HL-60 (cell line): Measurements from ENCODE around the gene MRTFA.

ENCODE experiments used
- DNase-seq, 2 experiments: peaks; one replicate each; pipeline ENCODE4 v3.0.0-alpha.2; 2010 to 2020; ENCODE audit warnings: low read depth in 1 of 2, low spot score in 1 of 2
- H3K27ac ChIP-seq: fragments of 250-450 bp; sonication (Bioruptor Pico); replicated peaks from 2 replicates; pipeline ENCODE4 v1.5.1; 2020; ENCODE audit warnings: mild to moderate bottlenecking, moderate library complexity
- H3K27me3 ChIP-seq: fragments of 250-450 bp; sonication (Bioruptor Pico); 2 replicates; pipeline ENCODE4 v1.5.1; 2021; ENCODE audit warnings: mild to moderate bottlenecking, moderate library complexity; ENCODE audit not compliant: insufficient read depth, poor library complexity, severe bottlenecking
- H3K4me3 ChIP-seq: replicated peaks from 2 replicates; pipeline ENCODE4 v1.5.1; 2011; ENCODE audit warnings: mild to moderate bottlenecking, control low read depth, low read length; ENCODE audit not compliant: insufficient read depth
- CTCF ChIP-seq: IDR thresholded peaks from one replicate; pipeline ENCODE4 v1.5.1; 2011; ENCODE audit warnings: low read length, control low read depth, inconsistent platforms; ENCODE audit not compliant: insufficient read depth
- GABPA ChIP-seq: IDR thresholded peaks from 2 replicates; pipeline ENCODE4 v1.6.1; 2012; ENCODE audit warnings: low read depth
- POLR2AphosphoS5 ChIP-seq: IDR thresholded peaks from 2 replicates; pipeline ENCODE4 v1.6.1; 2012; ENCODE audit warnings: low read depth
- REST ChIP-seq: IDR thresholded peaks from 2 replicates; pipeline ENCODE4 v1.6.1; 2012; ENCODE audit warnings: low read depth; ENCODE audit not compliant: insufficient replicate concordance
- SPI1 ChIP-seq: IDR thresholded peaks from 2 replicates; pipeline ENCODE4 v1.6.1; 2012; ENCODE audit warnings: low read depth, mild to moderate bottlenecking, borderline replicate concordance

Gene MRTFA

GRCh38 chr22:40452730-40453487 lies 183.6 kb downstream of the MRTFA start:
- TF ChIP-seq SPI1 (no peak), GABPA (no peak)
- no peak for DNase-seq
- Histone ChIP-seq H3K27me3 (no peaks in the 10 kb centered on the region), H3K27ac (no peak overlapping the region), H3K4me3 (no peak overlapping the region)

GRCh38 chr22:40451210-40451609 lies 185.3 kb downstream of the MRTFA start:
- Histone ChIP-seq H3K27me3 (no peaks in the 10 kb centered on the region), H3K4me3 (no peak overlapping the region), H3K27ac (no peak overlapping the region)
- DNase-seq = no peak
- TF ChIP-seq REST = no peak
- TF ChIP-seq GABPA = no peak
- no peak for TF ChIP-seq SPI1
- TF ChIP-seq POLR2AphosphoS5 = no peak
- TF ChIP-seq CTCF = no peak

GRCh38 chr22:40450616-40451015 lies 185.9 kb downstream of the MRTFA start:
- no peak overlapping the region for H3K27ac ChIP-seq
- DNase-seq = no peak
- no peak for TF ChIP-seq REST
- no peak for TF ChIP-seq POLR2AphosphoS5
- no peak for TF ChIP-seq CTCF
- TF ChIP-seq SPI1 = no peak
- no peak for TF ChIP-seq GABPA
- no peaks in the 10 kb centered on the region for H3K27me3 ChIP-seq
- no peak overlapping the region for H3K4me3 ChIP-seq

GRCh38 chr22:40449676-40450035 lies 186.9 kb downstream of the MRTFA start:
- TF ChIP-seq CTCF = no peak
- TF ChIP-seq REST = no peak
- TF ChIP-seq GABPA = no peak
- TF ChIP-seq SPI1 = no peak
- TF ChIP-seq POLR2AphosphoS5 = no peak
- DNase-seq = no peak
- Histone ChIP-seq H3K4me3 (no peak overlapping the region), H3K27ac (no peak overlapping the region), H3K27me3 (no peaks in the 10 kb centered on the region)
